K562 (cell line): Measurements from ENCODE around the gene MPZL1. TPM values are rescaled to one million over a fixed set of nuclear protein-coding genes. Genes with fewer than 3 reads are reported as not detected.
A peak's percentile ranks its signal among the peaks of the same experiment; 100 is the strongest.

Experiments used
- ATAC-seq: fragments of 200-7000 bp; cut with Tn5 transposase; 3 replicates; pipeline ENCODE4 v1.9.1; 2020; ENCODE audit warnings: moderate library complexity
- BruUV-seq: library from RNA; stranded (reverse); fragments of 400-500 nt; replicated peaks from 2 replicates; lab custom pipeline; 2021; lab: Mats Ljungman, UMichigan
- CTCF ChIA-PET: fragments of 300-600 bp; formaldehyde crosslinking; extraction: SDS; loops from one replicate; lab custom pipeline; 2021; ENCODE audit warnings: low intra/inter-chr PET ratio; lab: Yijun Ruan, JAX
- POLR2A ChIA-PET: fragments of 300-600, 350-650 bp; sonication (Branson Sonifier 250); formaldehyde crosslinking; extraction: SDS; loops from one replicate; lab custom pipeline; 2021; ENCODE audit warnings: antibody characterized with exemption, inconsistent platforms; lab: Yijun Ruan, JAX
- DNase-seq, 4 experiments: peaks; one replicate each; pipeline versions ENCODE4 v3.0.0 to v3.0.0-alpha.2; 2011 to 2018; ENCODE audit warnings: low spot score in 3 of 4, mixed read lengths in 3 of 4; ENCODE audit errors: extremely low read depth in 1 of 4
- FAIRE-seq: peaks from 2 replicates; lab custom pipeline; 2011; peaks lifted over from hg19 to GRCh38; lab: Jason Lieb, UNC
- H2AFZ ChIP-seq: 2 replicates; pipeline ENCODE4 v1.6.0; 2011; ENCODE audit warnings: low read depth, low read length, control low read depth, inconsistent platforms
- H3K27ac ChIP-seq: fragments of 200-600 bp; 3 replicates; pipeline ENCODE4 v1.8.0; 2011; ENCODE audit warnings: low read depth, mild to moderate bottlenecking, control low read depth, inconsistent platforms, low read length, moderate library complexity, mixed read lengths; ENCODE audit errors: extremely low read depth
- H3K27me3 ChIP-seq, 2 experiments: fragments of 300-600 bp in 1 of 2; 2 replicates in 1 of 2; 3 replicates in 1 of 2; pipeline versions ENCODE4 v1.6.0 to v1.8.0; 2011; ENCODE audit warnings: inconsistent platforms in 2 of 2, low read length in 2 of 2, mild to moderate bottlenecking in 1 of 2, mixed read lengths in 1 of 2, moderate library complexity in 1 of 2; ENCODE audit not compliant: control insufficient read depth in 2 of 2, insufficient read depth in 2 of 2
- H3K36me3 ChIP-seq: fragments of 300-600 bp; 3 replicates; pipeline ENCODE4 v1.8.0; 2011; ENCODE audit warnings: mild to moderate bottlenecking, low read length, inconsistent platforms; ENCODE audit not compliant: control insufficient read depth, insufficient read depth
- H3K4me1 ChIP-seq, 2 experiments: fragments of 200-600 bp in 1 of 2; replicated peaks in 1 of 2; 2 replicates in 1 of 2; 3 replicates in 1 of 2; pipeline versions ENCODE4 v1.5.1 to v1.8.0; 2011; ENCODE audit warnings: inconsistent platforms in 2 of 2, low read length in 2 of 2, mild to moderate bottlenecking in 1 of 2, mixed read lengths in 1 of 2, moderate library complexity in 1 of 2; ENCODE audit not compliant: control insufficient read depth in 2 of 2, insufficient read depth in 2 of 2
- H3K4me2 ChIP-seq: 2 replicates; pipeline ENCODE4 v1.6.1; 2011; ENCODE audit warnings: low read length, control low read depth, inconsistent platforms, mixed read lengths; ENCODE audit not compliant: insufficient read depth
- H3K4me3 ChIP-seq: fragments of 200-600 bp; sonication (generic), shearing (Covaris generic); 2 replicates; pipeline ENCODE4 v1.5.1; 2016; ENCODE audit warnings: control low read depth, inconsistent platforms
- H3K79me2 ChIP-seq: fragments of 200-600 bp; 3 replicates; pipeline ENCODE4 v1.8.0; 2011; ENCODE audit warnings: low read length, inconsistent platforms; ENCODE audit not compliant: control insufficient read depth, insufficient read depth
- H3K9ac ChIP-seq, 2 experiments: 2 replicates each; pipeline versions ENCODE4 v1.6.0 to v1.6.1; 2011; ENCODE audit warnings: low read depth in 2 of 2, low read length in 2 of 2, control low read depth in 1 of 2, inconsistent platforms in 1 of 2, mild to moderate bottlenecking in 1 of 2, mixed read lengths in 1 of 2; ENCODE audit not compliant: insufficient read depth in 1 of 2
- H3K9me1 ChIP-seq: one replicate; pipeline ENCODE4 v1.6.0; 2011; ENCODE audit warnings: inconsistent platforms, mild to moderate bottlenecking, low read length, moderate library complexity; ENCODE audit not compliant: control insufficient read depth, insufficient read depth
- H3K9me3 ChIP-seq: replicated peaks from 2 replicates; pipeline ENCODE4 v1.5.1; 2011; ENCODE audit warnings: low read depth, low read length, inconsistent platforms; ENCODE audit not compliant: control insufficient read depth, insufficient read depth
- H4K20me1 ChIP-seq: replicated peaks from 2 replicates; pipeline ENCODE4 v1.6.1; 2011; ENCODE audit warnings: low read length, inconsistent platforms, mixed read lengths; ENCODE audit not compliant: control insufficient read depth, insufficient read depth
- MEF2A ChIP-seq: IDR thresholded peaks from 2 replicates; pipeline ENCODE4 v1.6.1; 2011; ENCODE audit warnings: low read depth, mild to moderate bottlenecking, low read length, moderate library complexity; ENCODE audit not compliant: control insufficient read depth
- NR2F6 ChIP-seq: fragments of 450-650 bp; formaldehyde crosslinking; IDR thresholded peaks from 2 replicates; pipeline ENCODE4 v1.4.0; 2020; ENCODE audit warnings: mild to moderate bottlenecking
- WGBS: fragments of 100-300 bp; shearing (Covaris generic); methylation state at CpG from one replicate; pipeline ENCODE4 v1.1.6; 2016; ENCODE audit warnings: low coverage, mixed read lengths; ENCODE audit not compliant: insufficient coverage; ENCODE audit errors: missing lambda C conversion rate; 5-methylcytosine and 5-hydroxymethylcytosine counted together
- in situ Hi-C: fragments of 300-500 bp; cut with MboI; formaldehyde crosslinking; loops from 4 replicates; pipeline ENCODE4 v1.15.0; 2018; ENCODE audit warnings: inconsistent platforms, mixed read lengths
- intact Hi-C: fragments of 100-400 bp; cut with micrococcal nuclease; formaldehyde crosslinking; loops from 2 replicates; pipeline ENCODE4 v1.14.2; 2022
- polyA plus RNA-seq, 8 experiments: library from polyadenylated mRNA; depleted of rRNA in 4 of 8; stranded (reverse) in 5 of 8; unstranded in 3 of 8; fragments of >200 nt; fragmentation: Nextera tagmentation in 2 of 8; fragmentation: Illumina TruSeq in 1 of 8; extraction: Ambion mirVana in 2 of 8; extraction: Trizol in 1 of 8; gene quantifications; 2 replicates each; pipeline versions ENCODE4 v1.2.1 to v1.2.3, GENCODE V29; 2011 to 2014; ENCODE audit warnings: inconsistent platforms in 1 of 8, missing spikeins in 1 of 8
- total RNA-seq, 7 experiments: library from RNA; depleted of rRNA in 6 of 7; stranded (reverse); fragments of >200 nt in 6 of 7; fragmentation: Illumina TruSeq in 2 of 7; extraction: Trizol in 2 of 7; gene quantifications; 2 replicates each; pipeline versions ENCODE4 v1.2.1 to v1.2.3, GENCODE V29; 2011 to 2021; ENCODE audit warnings: low replicate concordance in 1 of 7
- TF ChIP-seq, protein P1 (sequence below): sonication (generic); formaldehyde crosslinking; IDR thresholded peaks from 2 replicates; pipeline ENCODE4 v1.8.0; 2022; ENCODE audit warnings: mild to moderate bottlenecking, missing genetic modification reagents
- TF ChIP-seq, protein P2 (sequence below): fragments of 450-650 bp; formaldehyde crosslinking; IDR thresholded peaks from 2 replicates; pipeline ENCODE4 v1.4.0; 2022; ENCODE audit warnings: mild to moderate bottlenecking, moderate library complexity
- TF ChIP-seq, protein P3 (sequence below): fragments of 450-650 bp; IDR thresholded peaks from 2 replicates; pipeline ENCODE4 v1.6.1; 2017; ENCODE audit warnings: antibody characterized with exemption, mild to moderate bottlenecking
- TF ChIP-seq, protein P4 (sequence below), 2 experiments: fragments of 450-650 bp in 1 of 2; sonication (generic) in 1 of 2; formaldehyde crosslinking in 1 of 2; IDR thresholded peaks in 1 of 2; conservative IDR thresholded peaks in 1 of 2; 2 replicates each; pipeline versions ENCODE4 v1.6.1 to v1.8.1; 2016 to 2023; ENCODE audit warnings: mild to moderate bottlenecking in 2 of 2, moderate library complexity in 2 of 2, inconsistent platforms in 1 of 2, missing genetic modification reagents in 1 of 2

MPZL1 gene
- total and polyA plus RNA-seq, 9 of the 15 experiments (the other 6 are each of a cell fraction or from before 2014, with no cell fraction given), result 14.5 to 153 (median 66.5) TPM

DNA sequence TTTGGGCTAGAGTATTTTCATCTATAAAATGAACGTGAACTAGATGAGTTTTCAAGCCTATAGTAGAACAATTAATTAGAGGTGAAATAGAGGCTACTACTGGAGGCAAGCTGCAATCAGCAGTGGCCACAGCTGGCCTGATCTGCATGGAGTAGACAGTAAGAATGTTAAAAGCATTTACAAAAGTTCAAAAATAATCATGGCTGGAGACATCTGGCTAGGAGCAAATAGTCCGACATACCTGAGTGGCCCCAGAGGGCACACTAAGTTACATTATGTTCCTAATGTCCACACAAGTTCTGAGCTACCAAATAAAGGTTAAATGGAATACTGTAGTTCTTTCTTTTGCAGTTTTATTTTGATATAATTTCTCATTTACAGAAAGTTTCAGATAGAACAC is 28.0 kb downstream of the MPZL1 start:
- DNase-seq (no peak), FAIRE-seq (no peak), ATAC-seq (peak; percentile 24)
- ChIA-PET POLR2A (interaction anchor here (0.6 to 1.7 kb wide), 6 partner anchors 9 to 123 kb away, joined by 3 to 7 read pairs (median 4); no protein-coding TSS in a partner anchor), CTCF (no interaction called here)
- Histone ChIP-seq H3K27me3 (no peaks in the 10 kb centered on the region), H3K9me1 (no peaks in the 10 kb centered on the region), H3K9ac (no peak overlapping the region), H3K4me1 (peaks cover 9 to 28% of the 10 kb centered on the region in 2 experiments), H4K20me1 (no peaks in the 10 kb centered on the region), H3K4me2 (no peak overlapping the region), H3K4me3 (no peak overlapping the region), H3K9me3 (no peaks in the 10 kb centered on the region), H3K79me2 (peaks cover 81% of the 10 kb centered on the region), H3K36me3 (no peaks in the 10 kb centered on the region; the same call in 2 of the 3 replicates), H3K27ac (no peak overlapping the region; the same call in 2 of the 3 replicates), H2AFZ (no peak overlapping the region)
- TF ChIP-seq, protein P1, sequence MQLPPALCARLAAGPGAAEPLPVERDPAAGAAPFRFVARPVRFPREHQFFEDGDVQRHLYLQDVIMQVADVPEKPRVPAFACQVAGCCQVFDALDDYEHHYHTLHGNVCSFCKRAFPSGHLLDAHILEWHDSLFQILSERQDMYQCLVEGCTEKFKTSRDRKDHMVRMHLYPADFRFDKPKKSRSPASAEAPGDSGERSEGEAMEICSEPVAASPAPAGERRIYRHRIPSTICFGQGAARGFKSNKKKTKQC, result no peak
- TF ChIP-seq, protein P2, sequence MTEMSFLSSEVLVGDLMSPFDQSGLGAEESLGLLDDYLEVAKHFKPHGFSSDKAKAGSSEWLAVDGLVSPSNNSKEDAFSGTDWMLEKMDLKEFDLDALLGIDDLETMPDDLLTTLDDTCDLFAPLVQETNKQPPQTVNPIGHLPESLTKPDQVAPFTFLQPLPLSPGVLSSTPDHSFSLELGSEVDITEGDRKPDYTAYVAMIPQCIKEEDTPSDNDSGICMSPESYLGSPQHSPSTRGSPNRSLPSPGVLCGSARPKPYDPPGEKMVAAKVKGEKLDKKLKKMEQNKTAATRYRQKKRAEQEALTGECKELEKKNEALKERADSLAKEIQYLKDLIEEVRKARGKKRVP (CRISPR knock-in tag), result 0 out of 2 replicates have a peak, but pooled peaks have one; percentile 21
- intact Hi-C loops (no loop called here), in situ Hi-C loops (no loop called here)
- no TSS peak for BruUV-seq
- WGBS, result 32% methylated on average over 2 of the region's 2 CpGs

DNA sequence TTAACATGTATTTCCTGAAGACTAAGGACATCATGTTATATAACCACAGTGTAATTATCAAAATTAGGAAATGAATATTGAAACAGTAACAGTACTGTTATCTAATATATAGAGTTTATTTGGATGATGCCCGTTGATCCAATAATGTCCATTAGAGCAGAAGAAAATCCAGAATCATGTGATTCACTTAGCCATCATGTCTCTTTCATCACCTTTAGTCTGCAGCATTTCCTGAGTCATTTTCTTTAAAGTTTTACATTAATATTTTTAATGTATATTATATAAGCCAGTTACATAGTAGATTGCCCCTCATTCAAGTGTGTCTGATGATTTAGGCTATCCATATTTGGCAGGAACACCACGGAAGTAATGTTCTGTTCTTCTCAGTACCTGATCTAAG is 28.9 kb downstream of the MPZL1 start:
- H3K27me3 ChIP-seq, result no peaks in the 10 kb centered on the region
- WGBS, result 80% methylated on average over 2 of the region's 2 CpGs
- ATAC-seq (no peak), FAIRE-seq (no peak), DNase-seq (no peak)
- no peak overlapping the region for H3K27ac ChIP-seq
- in situ Hi-C loops, result no loop called here
- no peaks in the 10 kb centered on the region for H4K20me1 ChIP-seq
- no peaks in the 10 kb centered on the region for H3K9me3 ChIP-seq
- H3K36me3 ChIP-seq, result no peaks in the 10 kb centered on the region; the same call in 2 of the 3 replicates
- H2AFZ ChIP-seq, result no peak overlapping the region
- no peaks in the 10 kb centered on the region for H3K9me1 ChIP-seq
- H3K79me2 ChIP-seq, result peaks cover 79% of the 10 kb centered on the region
- H3K4me3 ChIP-seq, result no peak overlapping the region
- CTCF ChIA-PET, result no interaction called here
- intact Hi-C loops, result no loop called here
- BruUV-seq, result no TSS peak
- H3K4me1 ChIP-seq, result peaks cover 9 to 33% of the 10 kb centered on the region in 2 experiments
- no peak overlapping the region for H3K4me2 ChIP-seq
- POLR2A ChIA-PET, result interaction anchor here (1.1 kb wide), 1 partner anchor 18 kb away, joined by 3 read pairs; no protein-coding TSS in a partner anchor
- no peak overlapping the region for H3K9ac ChIP-seq
- TF ChIP-seq, protein P3, sequence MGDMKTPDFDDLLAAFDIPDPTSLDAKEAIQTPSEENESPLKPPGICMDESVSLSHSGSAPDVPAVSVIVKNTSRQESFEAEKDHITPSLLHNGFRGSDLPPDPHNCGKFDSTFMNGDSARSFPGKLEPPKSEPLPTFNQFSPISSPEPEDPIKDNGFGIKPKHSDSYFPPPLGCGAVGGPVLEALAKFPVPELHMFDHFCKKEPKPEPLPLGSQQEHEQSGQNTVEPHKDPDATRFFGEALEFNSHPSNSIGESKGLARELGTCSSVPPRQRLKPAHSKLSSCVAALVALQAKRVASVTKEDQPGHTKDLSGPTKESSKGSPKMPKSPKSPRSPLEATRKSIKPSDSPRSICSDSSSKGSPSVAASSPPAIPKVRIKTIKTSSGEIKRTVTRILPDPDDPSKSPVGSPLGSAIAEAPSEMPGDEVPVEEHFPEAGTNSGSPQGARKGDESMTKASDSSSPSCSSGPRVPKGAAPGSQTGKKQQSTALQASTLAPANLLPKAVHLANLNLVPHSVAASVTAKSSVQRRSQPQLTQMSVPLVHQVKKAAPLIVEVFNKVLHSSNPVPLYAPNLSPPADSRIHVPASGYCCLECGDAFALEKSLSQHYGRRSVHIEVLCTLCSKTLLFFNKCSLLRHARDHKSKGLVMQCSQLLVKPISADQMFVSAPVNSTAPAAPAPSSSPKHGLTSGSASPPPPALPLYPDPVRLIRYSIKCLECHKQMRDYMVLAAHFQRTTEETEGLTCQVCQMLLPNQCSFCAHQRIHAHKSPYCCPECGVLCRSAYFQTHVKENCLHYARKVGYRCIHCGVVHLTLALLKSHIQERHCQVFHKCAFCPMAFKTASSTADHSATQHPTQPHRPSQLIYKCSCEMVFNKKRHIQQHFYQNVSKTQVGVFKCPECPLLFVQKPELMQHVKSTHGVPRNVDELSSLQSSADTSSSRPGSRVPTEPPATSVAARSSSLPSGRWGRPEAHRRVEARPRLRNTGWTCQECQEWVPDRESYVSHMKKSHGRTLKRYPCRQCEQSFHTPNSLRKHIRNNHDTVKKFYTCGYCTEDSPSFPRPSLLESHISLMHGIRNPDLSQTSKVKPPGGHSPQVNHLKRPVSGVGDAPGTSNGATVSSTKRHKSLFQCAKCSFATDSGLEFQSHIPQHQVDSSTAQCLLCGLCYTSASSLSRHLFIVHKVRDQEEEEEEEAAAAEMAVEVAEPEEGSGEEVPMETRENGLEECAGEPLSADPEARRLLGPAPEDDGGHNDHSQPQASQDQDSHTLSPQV, result no peak
- no peak for TF ChIP-seq MEF2A
- no peak for TF ChIP-seq NR2F6 (CRISPR knock-in tag)
- TF ChIP-seq, protein P4, sequence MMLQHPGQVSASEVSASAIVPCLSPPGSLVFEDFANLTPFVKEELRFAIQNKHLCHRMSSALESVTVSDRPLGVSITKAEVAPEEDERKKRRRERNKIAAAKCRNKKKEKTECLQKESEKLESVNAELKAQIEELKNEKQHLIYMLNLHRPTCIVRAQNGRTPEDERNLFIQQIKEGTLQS (IDR thresholded peaks at IDR 0.05), result 0 out of 2 replicates have a peak, but pooled peaks have one; percentile 9
- TF ChIP-seq, protein P4 (CRISPR knock-in tag; conservative IDR thresholded peaks at IDR 0.05), result no peak
